Sigmoid colon (tissue), 4 donors: ENCODE measurements around the gene ZDHHC12.

Experiments
- EP300 ChIP-seq, 4 donors: sonication (generic); formaldehyde crosslinking; IDR thresholded peaks; one replicate each; pipeline ENCODE4 v1.6.1; 2017; ENCODE audit warnings: antibody characterized with exemption in 4 of 4
- POLR2A ChIP-seq, 2 donors: fragments of 450-650 bp; IDR thresholded peaks; one replicate each; pipeline ENCODE4 v1.6.1; 2016; ENCODE audit warnings: antibody characterized with exemption in 2 of 2, mild to moderate bottlenecking in 2 of 2, moderate library complexity in 2 of 2
- POLR2AphosphoS5 ChIP-seq, 4 donors: sonication (generic); formaldehyde crosslinking; IDR thresholded peaks; one replicate each; pipeline ENCODE4 v1.6.1; 2017; ENCODE audit warnings: antibody characterized with exemption in 4 of 4
- TF ChIP-seq, protein P1 (sequence below), 4 experiments: fragments of 450-650 bp in 3 of 4; fragments of 200-600 bp in 1 of 4; IDR thresholded peaks; one replicate each; pipeline ENCODE4 v1.5.1; 2016 to 2019; ENCODE audit warnings: antibody characterized with exemption in 4 of 4, mild to moderate bottlenecking in 3 of 4, moderate library complexity in 2 of 4

DNA sequence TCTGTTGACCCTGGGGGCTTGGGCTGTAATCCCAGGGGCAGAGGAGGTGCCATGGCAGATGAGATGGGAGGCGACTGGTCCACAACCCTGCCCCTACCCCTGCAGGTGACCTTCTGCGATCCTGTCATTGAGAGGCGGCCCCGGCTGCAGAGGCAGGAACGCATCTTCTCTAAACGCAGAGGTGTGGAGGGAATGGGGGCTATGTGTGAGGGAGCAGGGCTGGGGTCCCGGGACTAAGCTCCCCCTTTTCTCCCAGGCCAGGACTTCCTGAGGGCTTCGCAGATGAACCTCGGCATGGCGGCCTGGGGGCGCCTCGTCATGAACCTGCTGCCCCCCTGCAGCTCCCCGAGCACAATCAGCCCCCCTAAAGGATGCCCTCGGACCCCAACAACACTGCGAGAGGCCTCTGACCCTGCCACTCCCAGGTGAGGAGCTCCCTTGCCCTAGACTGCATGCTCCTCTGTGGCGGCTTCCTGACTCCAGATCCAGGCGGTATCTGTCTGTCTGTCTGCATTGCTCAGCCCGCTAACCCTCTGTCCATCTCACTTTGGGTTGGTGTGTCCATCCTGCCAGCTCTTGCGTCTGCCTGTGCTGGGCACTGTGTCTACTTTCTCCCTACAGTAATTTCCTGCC lies 9.9 kb downstream of the ZDHHC12 start:
- TF ChIP-seq EP300 (IDR thresholded peaks at IDR 0.05) (no peak), POLR2A (IDR thresholded peaks at IDR 0.05) (no peak), POLR2AphosphoS5 (IDR thresholded peaks at IDR 0.05) (no peak)
- TF ChIP-seq, protein P1, sequence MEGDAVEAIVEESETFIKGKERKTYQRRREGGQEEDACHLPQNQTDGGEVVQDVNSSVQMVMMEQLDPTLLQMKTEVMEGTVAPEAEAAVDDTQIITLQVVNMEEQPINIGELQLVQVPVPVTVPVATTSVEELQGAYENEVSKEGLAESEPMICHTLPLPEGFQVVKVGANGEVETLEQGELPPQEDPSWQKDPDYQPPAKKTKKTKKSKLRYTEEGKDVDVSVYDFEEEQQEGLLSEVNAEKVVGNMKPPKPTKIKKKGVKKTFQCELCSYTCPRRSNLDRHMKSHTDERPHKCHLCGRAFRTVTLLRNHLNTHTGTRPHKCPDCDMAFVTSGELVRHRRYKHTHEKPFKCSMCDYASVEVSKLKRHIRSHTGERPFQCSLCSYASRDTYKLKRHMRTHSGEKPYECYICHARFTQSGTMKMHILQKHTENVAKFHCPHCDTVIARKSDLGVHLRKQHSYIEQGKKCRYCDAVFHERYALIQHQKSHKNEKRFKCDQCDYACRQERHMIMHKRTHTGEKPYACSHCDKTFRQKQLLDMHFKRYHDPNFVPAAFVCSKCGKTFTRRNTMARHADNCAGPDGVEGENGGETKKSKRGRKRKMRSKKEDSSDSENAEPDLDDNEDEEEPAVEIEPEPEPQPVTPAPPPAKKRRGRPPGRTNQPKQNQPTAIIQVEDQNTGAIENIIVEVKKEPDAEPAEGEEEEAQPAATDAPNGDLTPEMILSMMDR (IDR thresholded peaks at IDR 0.05) = no peak
